Retinal pigment epithelial cell (primary cell): ENCODE data around the gene APOL5.
A peak's percentile ranks its signal among the peaks of the same experiment; 100 is the strongest.
"Not testable (repeated sequence)": the region's sequence is repeated elsewhere in the genome, so short reads cannot be mapped to it uniquely, and the experiment has no call there.

Experiments used
- DNase-seq: peaks from one replicate; pipeline ENCODE4 v3.0.0-alpha.2; 2010; ENCODE audit warnings: low read depth
- H3K4me3 ChIP-seq: 2 replicates; pipeline ENCODE4 v1.5.1; 2011; ENCODE audit warnings: mild to moderate bottlenecking, low read length, control low read depth, moderate library complexity
- CTCF ChIP-seq: conservative IDR thresholded peaks from 2 replicates; pipeline ENCODE4 v1.5.1; 2011; ENCODE audit warnings: low read depth, low read length, control low read depth, inconsistent platforms

Gene APOL5

GRCh38 chr22:35717572-35717971 is at the start of gene APOL5:
APOL5 (plus strand) TSS chr22:35717872; CDS start chr22:35717872, 0 bp downstream.
- no peak for DNase-seq
- H3K4me3 ChIP-seq: no peak within 1 kb of the TSS
- TF ChIP-seq CTCF: no peak

- no peak for DNase-seq
- no peak overlapping the region for H3K4me3 ChIP-seq
- TF ChIP-seq CTCF: no peak
Measured at GRCh38 chr22:35674335-35674734, 43.3 kb upstream of the APOL5 start.

GRCh38 chr22:35676065-35676464 is 41.6 kb upstream of the APOL5 start:
- DNase-seq, H3K4me3 ChIP-seq: not testable (repeated sequence)

GRCh38 chr22:35677460-35678187 is 40.0 kb upstream of the APOL5 start:
- DNase-seq: no peak
- TF ChIP-seq CTCF: no peak
- H3K4me3 ChIP-seq: no peak overlapping the region

- no peak for TF ChIP-seq CTCF
- no peak for DNase-seq
- no peak overlapping the region for H3K4me3 ChIP-seq
Measured at GRCh38 chr22:35678836-35679235, 38.8 kb upstream of the APOL5 start.

- H3K4me3 ChIP-seq: not testable (repeated sequence)
- peak; percentile 5 for DNase-seq
Measured at GRCh38 chr22:35679492-35679891, 38.2 kb upstream of the APOL5 start.

GRCh38 chr22:35681454-35682052 is 36.1 kb upstream of the APOL5 start:
- no peak for TF ChIP-seq CTCF
- DNase-seq: no peak
- H3K4me3 ChIP-seq: no peak overlapping the region

GRCh38 chr22:35683560-35683959 is 34.1 kb upstream of the APOL5 start:
- no peak overlapping the region for H3K4me3 ChIP-seq
- TF ChIP-seq CTCF: no peak
- no peak for DNase-seq
